GM19023 (cell line): ENCODE data around the gene RSPH1.

Source experiments
- ATAC-seq: cut with Tn5 transposase; IDR thresholded peaks from one replicate; pipeline ENCODE4 v1.9.1; 2021; ENCODE audit warnings: mild to moderate bottlenecking, moderate library complexity; ENCODE audit not compliant: unreplicated experiment

Gene RSPH1

DNA sequence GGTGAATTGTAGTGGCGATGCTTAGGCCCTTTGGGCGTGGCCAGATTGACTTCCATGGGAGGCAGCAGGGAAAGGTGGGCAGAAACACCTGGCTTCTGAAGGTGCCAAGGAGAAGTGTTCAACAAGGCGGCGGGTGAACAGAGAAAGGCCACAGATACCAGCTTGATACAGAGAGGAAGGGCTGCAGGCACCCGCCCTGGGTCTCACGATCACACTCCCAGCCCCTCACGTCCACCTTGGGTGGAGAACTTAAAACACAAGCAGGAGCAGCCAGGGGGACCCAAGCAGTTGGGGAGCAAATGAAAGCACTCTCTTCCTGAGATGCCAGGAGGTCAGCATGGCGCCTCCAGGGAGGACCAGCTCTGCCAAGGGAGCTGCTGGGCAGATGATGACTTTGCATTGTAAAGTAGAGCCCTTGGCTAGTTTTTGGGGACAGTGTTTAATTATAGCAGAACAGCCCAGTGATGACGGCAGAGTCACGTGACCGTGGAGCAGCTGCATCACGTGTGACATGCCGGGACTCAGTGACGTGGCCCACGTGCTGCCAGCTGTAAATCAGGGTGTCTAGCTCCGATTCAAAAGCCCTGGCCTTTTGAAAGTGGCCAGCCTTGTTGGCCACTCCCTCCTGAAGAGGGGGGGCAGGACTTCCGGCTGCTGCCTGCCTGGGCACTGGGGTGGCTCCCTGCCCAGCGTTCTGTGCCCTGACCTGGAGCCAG lies 36.6 kb upstream of the RSPH1 start:
- ATAC-seq: no peak

DNA sequence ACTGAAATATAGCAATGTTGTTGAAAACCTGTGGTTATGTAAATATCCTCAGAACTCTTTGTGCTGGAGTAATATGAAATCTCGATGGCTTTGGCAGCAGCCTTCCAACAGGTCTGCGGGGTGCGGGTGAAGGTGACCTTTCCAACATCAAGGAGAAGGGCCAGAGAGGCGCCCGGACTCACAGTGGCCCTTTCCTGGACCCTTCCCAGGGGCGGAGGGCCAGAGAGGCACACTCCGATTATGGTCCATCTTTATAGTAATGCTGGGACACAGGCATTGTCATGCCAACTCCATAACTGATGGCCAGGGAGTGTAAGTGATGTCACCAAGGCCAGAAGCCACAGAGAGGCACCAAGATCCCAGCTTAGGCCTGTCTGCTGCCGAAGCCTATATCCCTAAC lies 35.7 kb upstream of the RSPH1 start:
- ATAC-seq: no peak

DNA sequence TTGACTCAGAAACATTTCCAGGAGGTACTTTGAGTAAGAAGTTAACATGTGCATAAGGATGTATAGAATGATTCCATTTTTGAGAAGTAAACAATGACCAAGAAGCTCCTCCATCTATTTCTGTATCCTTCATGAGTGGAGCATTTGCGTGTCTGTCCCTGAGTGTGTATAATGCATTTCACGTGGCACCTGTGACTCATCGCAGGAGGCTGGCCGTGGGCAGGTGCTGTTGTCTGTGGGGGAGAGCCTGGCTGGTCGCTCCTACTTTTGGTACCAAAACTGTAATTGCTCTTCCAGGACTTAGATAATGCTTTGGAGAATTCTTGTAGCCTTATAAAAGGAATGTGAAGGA lies 34.1 kb upstream of the RSPH1 start:
- ATAC-seq: no peak

DNA sequence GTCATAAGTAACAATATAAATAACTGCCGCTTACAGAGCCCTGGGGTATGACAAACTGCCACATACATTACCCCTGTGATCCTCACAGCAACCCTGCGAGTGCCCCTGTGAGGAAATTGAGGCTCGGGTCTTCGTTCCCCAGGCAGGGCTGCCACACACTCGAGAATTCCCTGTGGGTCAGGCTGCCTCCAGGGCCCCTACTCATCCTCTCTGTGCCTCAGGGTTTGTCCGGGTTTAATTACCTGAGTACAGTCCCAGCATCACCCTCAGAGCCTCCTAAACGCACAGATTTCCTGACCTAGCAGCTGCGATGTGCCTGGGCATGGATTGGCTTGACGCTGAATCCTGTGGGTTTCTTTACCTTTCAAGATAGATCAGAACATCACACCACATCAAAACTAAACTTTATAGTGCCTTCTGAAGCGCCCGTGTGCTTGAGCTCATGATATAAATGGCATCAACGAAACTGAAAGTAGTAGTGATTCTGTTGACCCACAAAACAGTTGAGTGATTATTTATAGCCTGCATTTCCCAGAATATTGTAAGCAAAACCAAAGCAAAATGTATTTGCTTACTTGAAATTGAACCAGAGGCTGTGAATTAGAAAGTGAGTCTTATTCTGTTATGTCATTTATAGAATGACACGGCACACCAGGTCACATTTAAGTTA lies 31.6 kb upstream of the RSPH1 start:
- no peak for ATAC-seq

DNA sequence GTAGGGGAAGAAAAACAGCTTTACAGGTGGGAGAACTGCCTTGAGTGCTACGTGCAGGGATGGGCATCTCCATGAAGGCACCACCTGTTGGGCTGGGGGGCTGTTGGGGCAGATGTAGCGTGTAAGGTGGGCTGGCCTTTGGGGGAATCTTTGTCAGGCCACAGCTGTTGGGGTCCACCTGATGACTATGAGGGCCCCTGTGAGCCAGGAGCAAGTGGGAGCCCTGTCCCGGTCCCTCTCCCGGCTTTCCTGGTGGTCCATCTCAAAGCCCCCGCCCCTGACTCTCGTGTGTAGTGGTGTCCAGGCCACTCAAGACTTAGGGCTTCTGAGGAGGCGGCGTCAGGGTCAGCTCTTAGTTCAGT lies 31.1 kb upstream of the RSPH1 start:
- ATAC-seq: no peak

DNA sequence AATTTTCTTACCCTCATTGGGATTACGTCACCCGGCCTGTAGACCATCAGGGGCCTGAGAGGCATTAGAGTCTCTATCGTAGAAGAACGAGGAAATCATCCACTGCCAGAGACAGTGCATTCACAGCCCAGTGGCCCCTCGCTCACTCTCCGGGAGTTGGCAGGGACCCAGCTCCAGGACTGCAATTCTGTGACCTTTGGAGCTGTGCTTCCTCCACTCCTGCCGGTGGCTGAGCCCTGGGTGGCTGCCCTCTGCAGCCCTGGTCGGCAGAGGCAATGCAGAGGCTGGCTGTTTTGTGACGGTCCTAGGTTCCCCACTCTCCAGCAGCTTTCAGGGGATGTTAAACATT lies 30.3 kb upstream of the RSPH1 start:
- ATAC-seq: no peak

DNA sequence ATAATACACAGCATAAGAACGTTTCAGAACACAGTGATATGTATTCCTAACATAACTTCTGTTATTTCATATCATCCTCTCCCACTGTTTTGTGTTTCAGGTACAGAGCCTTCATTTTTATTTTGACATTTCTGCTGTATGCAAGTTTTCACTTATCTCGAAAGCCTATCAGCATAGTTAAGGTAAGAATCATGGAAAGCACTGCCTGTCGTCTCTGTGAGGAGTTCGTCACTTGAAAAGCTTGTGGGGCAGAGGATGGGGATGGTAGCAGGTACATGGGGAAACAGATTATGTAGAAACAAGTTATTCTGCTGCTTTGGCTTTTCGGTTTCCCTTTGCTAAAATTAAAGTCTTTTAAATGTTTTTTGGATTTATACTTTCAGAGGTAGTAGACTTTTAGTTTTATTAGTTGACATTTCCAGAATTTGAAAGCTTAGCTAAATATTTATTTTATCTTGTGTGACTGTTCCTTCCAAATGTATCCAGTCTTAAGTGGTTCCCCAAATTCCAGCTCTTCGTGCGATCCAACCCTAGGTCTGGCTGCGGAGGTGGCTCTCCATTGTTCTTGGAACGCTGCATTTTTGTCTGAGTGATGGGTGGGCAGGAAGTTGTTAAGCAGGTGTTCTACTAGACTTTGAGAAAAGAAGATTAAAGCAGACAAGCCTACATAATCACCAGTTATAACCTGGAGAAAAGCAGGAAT lies 29.8 kb upstream of the RSPH1 start:
- ATAC-seq: no peak

DNA sequence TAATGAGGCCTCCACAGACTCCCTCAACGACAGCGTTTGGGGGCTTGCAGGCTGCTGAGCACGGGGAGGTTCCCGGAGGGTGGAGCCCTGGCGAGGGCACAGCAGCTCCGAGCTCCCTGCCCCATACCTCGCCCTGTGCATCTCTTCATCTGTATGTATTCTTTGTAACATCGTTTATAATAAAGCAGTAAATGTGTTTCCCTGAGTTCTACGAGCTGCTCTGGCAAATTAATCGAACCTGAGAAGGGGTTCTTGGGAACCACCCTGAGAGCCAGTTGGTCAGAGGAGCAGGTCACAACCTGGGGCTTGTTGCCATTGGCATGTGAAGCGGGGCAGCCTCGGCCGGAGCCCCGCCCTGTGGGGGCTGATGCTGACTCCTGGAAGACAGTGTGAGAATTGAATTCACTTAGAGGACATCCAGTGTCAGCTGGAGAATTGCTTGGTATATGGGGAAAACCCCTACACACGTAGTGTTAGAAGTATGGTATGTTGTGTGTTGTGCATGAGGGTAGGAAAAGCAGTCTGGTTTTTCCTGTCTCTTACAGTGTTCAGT lies 29.1 kb upstream of the RSPH1 start:
- peak; percentile 19 for ATAC-seq

DNA sequence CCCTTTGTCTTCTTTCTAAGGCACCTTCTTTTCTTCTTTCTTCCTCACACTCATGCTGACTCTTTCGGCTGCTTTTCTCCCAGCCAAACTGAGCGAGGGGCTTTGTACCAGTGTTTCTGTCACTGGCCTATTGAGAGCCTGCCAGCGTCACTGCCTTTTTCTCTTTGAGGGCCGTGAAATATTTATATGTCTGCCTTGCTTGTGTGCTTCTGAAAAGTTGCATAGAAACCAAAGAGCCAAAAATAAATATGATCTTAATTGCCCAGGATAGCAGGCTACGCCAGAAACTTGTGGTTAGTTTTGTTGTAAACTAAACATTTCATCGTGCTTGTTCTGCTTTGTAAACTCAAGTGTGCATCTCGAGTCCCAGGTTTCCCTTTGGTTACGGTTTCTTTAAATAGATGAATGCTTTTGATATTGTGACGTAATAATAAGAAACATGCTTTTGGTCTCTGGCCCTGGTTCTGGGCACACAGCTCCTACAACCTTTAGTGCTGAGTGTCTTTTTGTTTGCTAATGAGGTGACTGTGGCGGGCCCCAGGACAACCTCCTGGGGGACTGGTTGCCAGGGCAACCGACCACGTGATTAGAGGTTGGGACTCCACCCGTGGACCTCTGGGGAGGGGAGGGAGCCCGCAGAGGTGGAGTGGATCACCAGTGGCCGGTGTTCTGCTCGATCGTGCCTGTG lies 28.5 kb upstream of the RSPH1 start:
- peak; percentile 78 for ATAC-seq

DNA sequence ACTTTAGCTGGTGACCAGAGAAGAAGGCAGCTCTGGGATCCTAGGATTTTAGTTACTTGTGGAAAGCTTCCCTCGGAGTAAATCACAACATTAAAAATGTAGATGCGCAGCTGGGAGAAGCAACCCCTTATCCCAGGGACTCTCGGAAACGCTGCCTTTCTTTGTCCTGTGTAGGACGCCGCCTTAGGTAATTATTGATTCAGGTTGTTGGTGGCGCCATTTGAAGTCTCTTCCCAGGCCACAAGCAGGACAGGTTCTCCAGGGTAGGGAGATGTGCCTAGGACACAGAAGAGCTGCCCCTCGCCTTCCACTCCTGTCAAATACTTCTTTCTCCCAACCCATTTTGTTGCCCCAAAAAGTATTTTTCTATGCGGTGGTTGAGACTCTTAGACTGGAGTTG lies 27.9 kb upstream of the RSPH1 start:
- ATAC-seq: no peak

DNA sequence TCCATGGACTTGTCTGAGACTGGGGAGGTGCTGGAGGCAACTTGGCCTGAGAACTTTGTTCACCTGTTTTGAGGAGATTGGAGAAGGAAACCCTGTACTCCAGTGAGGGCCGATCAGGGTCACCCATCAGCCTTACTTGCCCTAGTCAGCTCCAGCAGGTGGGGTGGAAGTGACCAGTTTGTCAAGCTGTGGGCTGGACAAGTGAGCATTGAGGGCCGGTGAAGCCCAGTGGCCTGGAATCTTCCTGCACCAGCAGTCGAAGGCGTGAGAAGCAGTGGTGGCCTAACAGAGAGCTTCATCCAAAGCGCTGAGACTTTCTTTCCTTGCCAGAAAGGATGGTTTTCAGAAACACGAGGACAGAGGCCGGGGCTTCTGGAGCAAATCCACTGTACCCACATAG lies 27.2 kb upstream of the RSPH1 start:
- no peak for ATAC-seq

DNA sequence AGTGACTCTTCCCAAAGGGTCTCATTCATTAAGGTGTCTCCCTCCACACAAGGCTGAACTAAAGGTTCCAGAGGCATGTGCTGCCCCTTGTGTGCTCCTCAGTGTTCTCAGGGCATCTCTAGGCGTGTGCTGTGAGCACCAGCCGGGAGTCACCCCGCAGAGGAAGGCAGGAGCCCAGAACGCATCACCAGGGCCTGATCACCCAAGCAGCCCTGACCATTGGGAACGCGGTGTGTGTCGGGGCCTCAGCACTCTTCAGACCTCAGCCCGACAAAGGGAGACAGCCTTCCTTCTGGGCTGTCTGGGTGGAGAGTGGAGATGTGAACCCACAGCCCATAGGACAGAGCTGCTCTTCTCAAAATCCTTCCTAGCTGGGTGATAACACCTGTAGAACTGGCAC lies 26.7 kb upstream of the RSPH1 start:
- no peak for ATAC-seq

DNA sequence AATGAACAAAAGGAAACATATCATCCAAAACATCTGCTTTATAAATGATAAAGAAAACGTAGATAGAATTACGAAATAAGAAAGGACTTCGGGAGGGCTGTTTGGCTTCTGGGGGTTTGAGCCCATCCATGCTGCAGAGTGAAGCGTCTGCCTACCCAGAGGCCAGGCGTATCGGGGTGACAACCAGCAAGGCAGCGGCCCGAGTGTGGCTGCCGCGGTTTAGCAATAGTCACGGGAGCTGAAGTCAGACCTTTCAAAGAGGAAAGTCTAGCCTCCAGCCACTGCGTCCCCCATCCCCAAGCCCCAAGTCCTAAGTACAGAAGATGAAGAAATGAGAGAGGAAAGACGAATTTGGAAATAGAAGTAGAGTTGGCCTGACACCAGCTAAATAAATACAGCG lies 26.2 kb upstream of the RSPH1 start:
- ATAC-seq: no peak

DNA sequence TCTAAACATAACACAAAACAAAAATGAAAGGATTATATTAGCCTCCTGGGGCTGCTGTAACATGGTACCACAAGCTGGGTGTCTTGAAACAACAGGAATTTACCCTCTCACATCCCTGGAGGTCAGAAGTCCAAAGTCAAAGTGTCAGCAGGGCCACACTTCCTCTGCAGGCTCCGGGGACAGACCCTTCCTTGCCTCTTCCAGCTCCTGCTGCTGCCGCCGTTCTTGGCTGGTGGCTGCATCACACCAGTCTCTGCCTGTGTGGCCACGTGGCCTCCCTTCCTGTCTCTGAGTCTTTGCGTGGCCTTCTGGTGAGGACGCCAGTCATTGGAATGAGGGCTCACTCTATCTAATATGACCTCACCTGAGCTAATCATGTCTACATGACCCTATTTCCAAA lies 25.8 kb upstream of the RSPH1 start:
- ATAC-seq: no peak

DNA sequence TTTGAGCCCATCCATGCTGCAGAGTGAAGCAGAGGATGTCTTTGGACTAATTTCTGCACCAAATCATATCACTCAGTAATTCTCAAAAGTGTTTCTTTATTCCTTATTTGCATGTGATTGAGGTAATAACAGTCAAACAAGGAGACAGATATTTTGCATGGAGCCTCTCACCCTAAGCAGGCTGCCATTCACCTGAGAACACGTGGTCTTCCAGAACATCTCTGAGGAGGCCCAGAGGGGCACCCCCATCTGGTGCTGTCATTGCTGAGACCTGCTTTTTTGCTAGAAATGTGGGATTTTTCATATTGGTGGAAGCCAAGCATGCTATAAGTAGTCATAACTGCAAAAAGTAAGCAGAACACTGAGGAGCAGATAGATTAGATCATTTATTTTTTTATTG lies 25.4 kb upstream of the RSPH1 start:
- no peak for ATAC-seq

DNA sequence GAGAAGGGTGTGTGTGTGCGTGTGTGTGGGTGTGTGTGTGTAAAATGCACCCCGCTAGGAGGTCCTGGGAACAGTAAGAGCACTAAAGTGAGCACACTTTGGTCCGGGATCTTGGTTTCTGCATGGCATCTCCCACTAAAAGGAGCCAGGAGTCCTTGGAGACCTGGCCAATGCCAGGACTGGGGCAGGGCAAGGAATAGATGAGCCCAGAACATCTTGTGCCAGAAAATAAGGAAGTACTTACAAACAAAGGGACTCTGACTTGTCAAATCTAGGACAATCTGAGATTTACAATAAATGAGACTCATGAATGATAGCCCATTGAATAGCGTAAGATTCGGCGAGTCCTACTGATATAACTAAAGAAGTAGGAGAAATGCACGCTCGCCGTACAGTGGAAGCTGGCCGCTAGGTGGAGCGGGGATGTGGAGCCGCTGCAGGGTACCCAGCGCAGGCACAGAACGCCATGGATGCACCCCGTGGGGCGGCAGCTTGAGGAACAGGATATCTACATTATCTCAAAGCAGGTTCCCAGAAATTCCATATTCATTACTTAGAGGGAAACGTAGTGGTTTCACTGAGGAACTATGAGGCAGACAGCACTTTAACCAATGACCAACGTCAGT lies 24.7 kb upstream of the RSPH1 start:
- no peak for ATAC-seq

DNA sequence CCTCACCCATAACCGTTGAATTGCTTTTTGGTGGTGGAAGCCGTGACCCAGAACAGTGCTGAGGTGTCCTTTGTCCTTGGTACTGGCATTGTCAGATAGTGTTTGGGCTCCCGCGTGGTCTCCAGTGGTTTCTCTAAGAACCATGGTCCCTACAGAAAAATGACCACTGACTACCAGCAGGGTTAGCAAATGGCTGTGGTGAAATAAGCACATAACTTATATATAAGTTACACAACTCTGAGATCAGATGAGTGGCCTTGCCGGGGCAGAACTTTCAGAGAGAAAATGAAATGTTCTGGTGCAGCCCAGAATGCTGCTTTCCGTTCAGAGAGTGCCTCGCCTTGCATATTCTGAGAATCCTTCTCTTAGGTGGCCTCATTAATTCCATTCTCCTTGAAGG lies 22.6 kb upstream of the RSPH1 start:
- ATAC-seq: no peak

DNA sequence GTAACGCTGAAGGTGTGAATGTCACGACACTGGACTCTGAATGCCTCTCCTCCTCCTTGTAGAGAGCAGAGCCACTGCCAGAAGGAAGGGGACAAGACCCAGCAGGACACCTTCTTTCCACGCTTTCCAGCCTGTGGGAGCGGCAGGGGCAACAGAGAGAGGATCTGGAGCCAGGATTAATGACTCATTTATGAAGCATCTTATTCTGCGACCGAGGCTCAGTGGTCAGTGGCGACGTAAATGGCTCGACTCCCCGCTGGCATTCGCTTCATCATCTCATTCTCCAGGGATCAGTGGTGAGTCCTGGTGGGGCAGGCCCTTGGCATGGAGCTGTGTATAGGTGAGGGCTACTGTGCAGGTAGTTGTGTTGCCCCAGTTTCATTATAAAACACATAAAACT lies 22.2 kb upstream of the RSPH1 start:
- ATAC-seq: no peak

DNA sequence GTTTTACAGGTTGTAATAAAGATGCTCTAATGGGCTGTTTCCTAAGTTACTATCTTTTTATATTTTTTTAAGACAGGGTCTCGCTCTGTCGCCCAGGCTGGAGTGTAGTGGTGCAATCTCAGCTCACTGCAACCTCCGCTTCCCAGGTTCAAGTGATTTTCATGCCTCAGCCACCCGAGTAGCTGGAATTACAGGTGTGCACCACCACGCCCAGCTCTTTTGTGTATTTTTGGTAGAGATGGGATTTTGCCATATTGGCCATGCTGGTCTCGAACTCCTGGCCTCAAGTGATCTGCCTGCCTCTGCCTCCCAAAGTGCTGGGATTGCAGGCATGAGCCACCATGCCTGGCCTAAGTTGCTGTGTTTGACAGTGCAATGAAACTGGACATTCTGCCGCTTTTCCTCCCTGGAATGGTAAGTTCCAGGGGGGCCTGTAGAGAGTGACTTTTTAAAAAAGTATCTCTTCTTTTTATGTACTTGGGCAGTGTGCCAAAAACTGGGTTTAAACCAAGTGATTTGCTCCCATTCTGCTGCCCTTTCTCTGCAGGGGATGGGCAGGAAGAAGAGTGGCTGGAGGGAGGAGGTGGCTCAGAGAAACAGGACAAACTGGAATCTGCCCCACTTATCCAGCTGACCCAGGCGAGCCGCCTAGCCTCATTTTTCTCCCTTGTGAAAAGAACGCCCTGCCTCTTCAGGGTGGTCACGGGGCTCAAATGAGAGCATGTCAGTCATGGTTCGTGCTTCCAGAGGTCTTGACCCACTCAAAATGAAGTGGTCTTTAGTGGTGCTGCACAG lies 19.9 kb upstream of the RSPH1 start:
- no peak for ATAC-seq

DNA sequence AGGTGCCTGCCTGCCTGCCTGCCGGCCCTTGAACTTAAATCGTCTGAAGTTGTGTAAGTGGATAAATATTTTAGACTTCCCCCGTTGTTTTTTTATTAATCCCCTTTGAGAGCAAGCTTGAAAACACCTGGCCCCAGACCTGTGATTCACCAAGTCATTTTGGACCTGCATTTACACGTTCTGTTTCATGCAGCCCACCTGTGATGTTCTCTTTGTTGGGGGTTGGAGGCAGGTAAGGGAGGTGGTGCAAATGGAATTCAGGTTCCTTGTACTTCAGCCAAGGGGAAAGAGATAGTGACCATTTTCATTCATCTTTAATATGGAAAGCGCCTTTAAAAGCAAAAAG lies 18.8 kb upstream of the RSPH1 start:
- ATAC-seq: no peak
